ENCODE results near the gene PTPRN2. TPM values are rescaled to one million over a fixed set of nuclear protein-coding genes. Genes with fewer than 3 reads are reported as not detected.

PTPRN2 gene
- total and polyA plus RNA-seq, 2 donors from 2014 or later, result 4.8 to 6.2 TPM

DNA sequence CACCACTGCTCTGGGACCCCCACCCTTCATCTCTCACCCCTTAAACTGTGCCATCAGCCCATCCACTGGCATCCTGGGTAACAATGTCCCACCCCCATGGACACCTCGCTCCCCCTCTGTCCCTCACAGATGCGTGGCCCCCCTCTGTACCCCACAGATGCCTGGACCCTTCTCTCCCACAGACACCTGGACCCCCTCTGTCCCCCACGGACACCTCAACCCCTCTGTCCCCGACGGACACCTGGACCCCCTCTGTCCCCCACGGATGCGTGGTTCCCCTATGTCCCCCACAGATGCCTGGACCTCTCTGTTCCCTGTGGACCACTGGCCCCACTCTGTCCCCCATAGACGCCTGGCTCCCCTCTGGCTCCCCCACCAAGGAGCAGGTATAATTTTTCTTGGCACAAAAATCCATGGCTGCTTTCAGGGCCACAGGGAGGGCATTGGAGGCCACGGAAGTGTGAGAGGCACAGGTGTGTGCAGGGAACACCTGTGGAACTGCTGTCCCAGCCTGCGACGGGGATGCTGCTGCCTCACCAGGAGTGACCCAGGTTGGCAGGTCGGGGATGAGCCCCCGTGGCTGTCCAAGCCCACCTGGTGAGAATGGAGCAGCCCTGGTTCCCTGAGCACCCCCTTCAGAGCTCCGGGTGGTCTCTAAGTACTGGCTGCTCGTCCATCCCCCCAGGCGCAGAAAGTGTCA lies 193.5 kb downstream of the PTPRN2 start:
- no peaks in the 10 kb centered on the region for H3K27me3 ChIP-seq (ENCODE audit: control insufficient read depth, insufficient read depth, low read length)
- no peak for DNase-seq
- H3K9me3 ChIP-seq (ENCODE audit: control insufficient read depth in 2 of 3, insufficient read depth in 1 of 3, low read length in 3 of 3), result no peaks in the 10 kb centered on the region
- no peak overlapping the region for H3K9ac ChIP-seq (ENCODE audit: low read length in 3 of 3)
- intact Hi-C loops (cut with DNase I), result no loop called here
- no peaks in the 10 kb centered on the region for H3K36me3 ChIP-seq (ENCODE audit: control insufficient read depth in 2 of 3, insufficient read depth in 3 of 3, low read length in 3 of 3)
- TF ChIP-seq, protein P1, sequence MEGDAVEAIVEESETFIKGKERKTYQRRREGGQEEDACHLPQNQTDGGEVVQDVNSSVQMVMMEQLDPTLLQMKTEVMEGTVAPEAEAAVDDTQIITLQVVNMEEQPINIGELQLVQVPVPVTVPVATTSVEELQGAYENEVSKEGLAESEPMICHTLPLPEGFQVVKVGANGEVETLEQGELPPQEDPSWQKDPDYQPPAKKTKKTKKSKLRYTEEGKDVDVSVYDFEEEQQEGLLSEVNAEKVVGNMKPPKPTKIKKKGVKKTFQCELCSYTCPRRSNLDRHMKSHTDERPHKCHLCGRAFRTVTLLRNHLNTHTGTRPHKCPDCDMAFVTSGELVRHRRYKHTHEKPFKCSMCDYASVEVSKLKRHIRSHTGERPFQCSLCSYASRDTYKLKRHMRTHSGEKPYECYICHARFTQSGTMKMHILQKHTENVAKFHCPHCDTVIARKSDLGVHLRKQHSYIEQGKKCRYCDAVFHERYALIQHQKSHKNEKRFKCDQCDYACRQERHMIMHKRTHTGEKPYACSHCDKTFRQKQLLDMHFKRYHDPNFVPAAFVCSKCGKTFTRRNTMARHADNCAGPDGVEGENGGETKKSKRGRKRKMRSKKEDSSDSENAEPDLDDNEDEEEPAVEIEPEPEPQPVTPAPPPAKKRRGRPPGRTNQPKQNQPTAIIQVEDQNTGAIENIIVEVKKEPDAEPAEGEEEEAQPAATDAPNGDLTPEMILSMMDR (IDR thresholded peaks at IDR 0.05; ENCODE audit: borderline replicate concordance, extremely low read depth, insufficient read depth), result no peak
- no peak overlapping the region for H3K4me3 ChIP-seq (ENCODE audit: low read length in 3 of 3)
- H3K4me1 ChIP-seq (ENCODE audit: control insufficient read depth in 2 of 3, insufficient read depth in 2 of 3, low read depth in 1 of 3, low read length in 3 of 3), result no peaks in the 10 kb centered on the region
- H3K27ac ChIP-seq (ENCODE audit: low read depth in 2 of 2, low read length in 2 of 2), result no peak overlapping the region
- FAIRE-seq, result no peak

DNA sequence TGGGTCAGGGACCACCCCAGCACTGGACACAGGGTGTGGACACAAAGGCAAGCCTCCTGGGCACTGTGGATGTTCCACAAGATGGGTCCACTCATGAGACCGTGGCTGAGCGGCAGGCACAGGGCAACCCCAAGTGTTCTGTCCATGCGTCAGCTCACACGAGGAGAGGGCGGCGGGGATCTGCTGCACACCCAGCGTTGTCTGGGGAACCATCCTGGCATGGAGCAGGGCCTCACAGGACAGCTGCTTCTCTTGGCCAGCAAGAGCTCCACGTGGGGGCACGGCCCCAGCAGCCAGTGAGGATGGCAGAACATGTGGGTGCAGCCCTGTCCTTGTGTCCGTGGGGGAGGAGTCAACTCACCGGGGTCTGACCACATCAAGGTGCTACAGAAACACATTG lies 195.4 kb downstream of the PTPRN2 start:
- TF ChIP-seq, protein P1 (IDR thresholded peaks at IDR 0.05; ENCODE audit: borderline replicate concordance, extremely low read depth, insufficient read depth), result no peak
- H3K9me3 ChIP-seq (ENCODE audit: control insufficient read depth in 2 of 3, insufficient read depth in 1 of 3, low read length in 3 of 3), result no peaks in the 10 kb centered on the region
- H3K4me1 ChIP-seq (ENCODE audit: control insufficient read depth in 2 of 3, insufficient read depth in 2 of 3, low read depth in 1 of 3, low read length in 3 of 3), result no peaks in the 10 kb centered on the region
- FAIRE-seq (no peak), DNase-seq (no peak)
- intact Hi-C loops (cut with DNase I), result no loop called here
- H3K27me3 ChIP-seq (ENCODE audit: control insufficient read depth, insufficient read depth, low read length), result no peaks in the 10 kb centered on the region
- no peak overlapping the region for H3K4me3 ChIP-seq (ENCODE audit: low read length in 3 of 3)
- no peak overlapping the region for H3K9ac ChIP-seq (ENCODE audit: low read length in 3 of 3)
- H3K36me3 ChIP-seq (ENCODE audit: control insufficient read depth in 2 of 3, insufficient read depth in 3 of 3, low read length in 3 of 3), result no peaks in the 10 kb centered on the region
- no peak overlapping the region for H3K27ac ChIP-seq (ENCODE audit: low read depth in 2 of 2, low read length in 2 of 2)

DNA sequence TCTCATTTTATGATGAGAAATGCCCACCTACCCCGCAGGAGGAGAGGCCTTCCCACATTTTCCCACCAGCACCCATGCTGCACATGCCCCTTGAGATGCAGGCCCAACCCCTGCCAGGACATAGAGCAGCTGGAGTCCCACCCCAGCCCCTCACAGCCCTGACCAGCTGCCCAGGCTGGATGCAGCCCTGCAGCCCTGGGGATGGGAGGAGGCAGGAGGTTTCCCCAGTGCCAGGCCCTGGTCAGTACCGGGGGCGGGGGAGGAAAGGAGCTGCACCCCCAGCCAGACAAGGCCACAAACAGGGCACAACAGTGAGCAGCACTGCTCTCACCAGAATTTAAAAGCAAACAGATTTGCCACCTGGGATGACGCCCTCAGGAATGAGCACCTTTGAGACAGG lies 196.1 kb downstream of the PTPRN2 start:
- TF ChIP-seq, protein P1 (IDR thresholded peaks at IDR 0.05; ENCODE audit: borderline replicate concordance, extremely low read depth, insufficient read depth), result no peak
- H3K27ac ChIP-seq (ENCODE audit: low read depth in 2 of 2, low read length in 2 of 2), result no peak overlapping the region
- H3K9me3 ChIP-seq (ENCODE audit: control insufficient read depth in 2 of 3, insufficient read depth in 1 of 3, low read length in 3 of 3), result no peaks in the 10 kb centered on the region
- intact Hi-C loops (cut with DNase I), result no loop called here
- no peak for DNase-seq
- no peak for FAIRE-seq
- no peaks in the 10 kb centered on the region for H3K27me3 ChIP-seq (ENCODE audit: control insufficient read depth, insufficient read depth, low read length)
- H3K9ac ChIP-seq (ENCODE audit: low read length in 3 of 3), result no peak overlapping the region
- H3K36me3 ChIP-seq (ENCODE audit: control insufficient read depth in 2 of 3, insufficient read depth in 3 of 3, low read length in 3 of 3), result no peaks in the 10 kb centered on the region
- no peaks in the 10 kb centered on the region for H3K4me1 ChIP-seq (ENCODE audit: control insufficient read depth in 2 of 3, insufficient read depth in 2 of 3, low read depth in 1 of 3, low read length in 3 of 3)
- no peak overlapping the region for H3K4me3 ChIP-seq (ENCODE audit: low read length in 3 of 3)

DNA sequence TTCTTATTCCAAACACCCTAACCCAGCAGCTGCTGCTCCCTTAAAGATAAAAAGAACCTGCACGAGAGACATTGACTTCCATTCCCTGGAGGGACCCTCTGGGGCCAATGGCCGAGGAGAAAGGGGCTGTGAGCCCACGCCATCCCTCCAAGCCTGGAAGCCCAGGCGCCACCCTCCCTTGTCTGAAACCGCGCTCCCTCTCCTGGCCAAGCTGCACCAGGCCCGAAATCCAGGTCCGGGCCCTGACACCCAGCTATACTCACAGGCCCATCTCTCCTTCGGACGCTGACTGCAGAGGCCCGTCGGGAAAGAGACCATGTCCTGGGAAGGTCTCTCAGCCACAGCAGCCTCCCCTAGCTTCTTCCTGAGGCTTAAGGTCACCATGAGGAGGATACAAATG lies 196.5 kb downstream of the PTPRN2 start:
- FAIRE-seq (no peak), DNase-seq (no peak)
- no peaks in the 10 kb centered on the region for H3K4me1 ChIP-seq (ENCODE audit: control insufficient read depth in 2 of 3, insufficient read depth in 2 of 3, low read depth in 1 of 3, low read length in 3 of 3)
- no peaks in the 10 kb centered on the region for H3K36me3 ChIP-seq (ENCODE audit: control insufficient read depth in 2 of 3, insufficient read depth in 3 of 3, low read length in 3 of 3)
- TF ChIP-seq, protein P1 (IDR thresholded peaks at IDR 0.05; ENCODE audit: borderline replicate concordance, extremely low read depth, insufficient read depth), result no peak
- no peak overlapping the region for H3K9ac ChIP-seq (ENCODE audit: low read length in 3 of 3)
- H3K27ac ChIP-seq (ENCODE audit: low read depth in 2 of 2, low read length in 2 of 2), result no peak overlapping the region
- intact Hi-C loops (cut with DNase I), result no loop called here
- no peak overlapping the region for H3K4me3 ChIP-seq (ENCODE audit: low read length in 3 of 3)
- no peaks in the 10 kb centered on the region for H3K9me3 ChIP-seq (ENCODE audit: control insufficient read depth in 2 of 3, insufficient read depth in 1 of 3, low read length in 3 of 3)
- H3K27me3 ChIP-seq (ENCODE audit: control insufficient read depth, insufficient read depth, low read length), result no peaks in the 10 kb centered on the region

All from kidney (tissue), 14 donors.